ENCODE data around the gene NKAIN2. TPM values are rescaled to one million over a fixed set of nuclear protein-coding genes. Genes with fewer than 3 reads are reported as not detected.

The NKAIN2 gene
- total RNA-seq = not detected in 2 replicates

GRCh38 chr6:123803504-123804013, at the start of gene NKAIN2:
Gene NKAIN2 (plus strand): TSS chr6:123803865.

Other genes with a start within 250 kb of the NKAIN2 start
- gene TRDN, start 166.9 kb upstream of the NKAIN2 start, total RNA-seq = not detected in 2 replicates